HG03378 (cell line): ENCODE measurements around the gene UBE4B.

ENCODE experiments used
- ATAC-seq: cut with Tn5 transposase; IDR thresholded peaks from one replicate; pipeline ENCODE4 v1.9.1; 2021; ENCODE audit warnings: mild to moderate bottlenecking, moderate library complexity; ENCODE audit not compliant: unreplicated experiment

UBE4B gene

GRCh38 chr1:10033359-10033845 lies 644 bp downstream of the UBE4B start:
- ATAC-seq: peak; percentile 27

DNA sequence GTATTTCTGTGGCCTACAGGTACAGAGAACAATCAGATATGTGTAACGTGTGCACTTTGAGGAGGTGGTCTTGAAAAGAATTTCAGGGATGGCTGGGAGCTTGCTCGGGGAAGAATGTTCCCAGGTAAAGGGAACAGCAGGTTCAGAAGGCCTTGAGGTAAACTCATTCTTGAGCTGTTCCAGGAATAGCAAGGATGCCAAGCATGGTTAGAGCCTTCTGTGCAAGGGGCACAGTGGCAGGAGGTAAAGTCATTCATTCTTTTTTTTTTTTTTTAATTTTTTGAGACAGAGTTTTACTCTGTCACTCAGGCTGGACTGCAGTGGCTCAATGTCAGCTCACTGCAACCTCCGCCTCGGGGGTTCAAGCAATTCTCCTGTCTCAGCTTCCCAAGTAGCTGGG lies 10.0 kb downstream of the UBE4B start:
- no peak for ATAC-seq

DNA sequence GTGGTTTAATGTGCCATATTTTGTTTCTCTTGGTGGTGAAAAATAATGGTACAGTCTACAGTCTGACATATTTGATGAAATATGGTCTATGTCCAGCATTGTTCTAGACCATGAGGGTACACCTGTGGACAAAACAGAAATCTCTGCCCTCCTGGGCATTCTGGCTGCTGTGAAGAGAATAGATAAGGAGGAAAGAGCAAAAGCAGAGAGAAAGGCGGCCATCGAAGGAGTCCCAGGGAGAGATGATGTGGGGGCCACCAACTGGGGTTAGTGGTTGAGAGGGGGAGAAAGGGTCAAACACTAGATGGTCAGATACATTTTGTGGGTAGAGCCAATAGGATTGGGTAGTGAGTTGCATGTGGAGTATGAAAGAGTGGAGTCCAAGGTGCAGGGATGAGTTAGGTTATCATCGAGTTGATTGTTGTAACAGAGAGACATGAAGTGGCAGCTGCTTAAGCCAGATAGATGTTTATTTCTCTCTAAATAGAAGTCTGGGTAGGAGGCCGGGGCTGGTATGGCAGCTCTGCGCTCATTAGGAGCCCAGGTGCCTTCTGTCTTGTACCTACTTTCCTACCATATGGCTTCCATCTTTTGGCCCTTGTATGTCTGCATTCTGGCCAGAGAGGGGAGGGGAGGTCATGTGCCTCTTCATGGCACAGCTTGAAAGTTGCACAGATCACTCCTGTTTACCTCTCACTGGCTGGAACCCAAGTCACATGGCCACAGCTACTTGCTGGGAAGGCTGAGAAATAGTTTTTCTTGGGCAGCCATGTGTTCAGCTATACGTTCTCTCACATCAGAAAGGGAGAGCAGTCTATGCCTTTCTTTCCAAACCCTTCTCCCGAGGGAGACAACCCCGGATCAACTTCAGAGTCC lies 13.0 kb downstream of the UBE4B start:
- ATAC-seq: no peak

DNA sequence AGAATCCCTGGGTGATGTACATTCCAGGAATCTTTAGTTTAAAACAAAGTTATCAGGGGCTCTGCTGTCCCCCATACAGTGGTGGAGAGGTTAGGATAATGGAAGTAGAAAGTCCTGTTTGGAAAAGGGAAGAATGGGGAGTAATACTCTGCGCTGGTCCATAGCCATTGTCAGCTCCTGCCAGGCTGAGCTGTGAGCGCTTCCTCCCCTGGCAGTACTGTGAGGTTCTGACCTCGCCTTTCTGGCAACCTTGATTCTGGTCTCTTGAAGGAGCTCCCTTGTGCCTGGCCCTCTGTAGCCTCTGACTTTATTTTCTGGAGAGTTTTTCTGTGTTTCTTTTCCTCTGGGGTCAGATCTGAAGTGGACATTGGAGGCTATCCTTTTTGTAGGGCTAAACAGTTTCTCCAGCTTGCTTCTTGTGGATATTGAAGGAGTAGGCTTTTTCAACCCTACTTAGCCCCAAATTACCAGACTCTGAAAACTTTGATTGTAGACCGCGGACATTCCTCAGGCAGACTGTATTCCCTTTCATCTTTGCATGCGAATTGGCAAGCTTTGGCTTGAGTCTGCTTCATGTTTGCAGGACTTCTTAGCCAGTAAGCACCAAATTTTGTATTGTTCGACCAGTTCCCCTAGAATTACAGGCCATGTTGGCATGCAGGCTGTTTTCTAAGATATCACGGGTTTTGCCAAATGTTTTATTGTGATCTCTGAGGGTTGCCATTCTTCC lies 13.8 kb downstream of the UBE4B start:
- ATAC-seq: no peak

DNA sequence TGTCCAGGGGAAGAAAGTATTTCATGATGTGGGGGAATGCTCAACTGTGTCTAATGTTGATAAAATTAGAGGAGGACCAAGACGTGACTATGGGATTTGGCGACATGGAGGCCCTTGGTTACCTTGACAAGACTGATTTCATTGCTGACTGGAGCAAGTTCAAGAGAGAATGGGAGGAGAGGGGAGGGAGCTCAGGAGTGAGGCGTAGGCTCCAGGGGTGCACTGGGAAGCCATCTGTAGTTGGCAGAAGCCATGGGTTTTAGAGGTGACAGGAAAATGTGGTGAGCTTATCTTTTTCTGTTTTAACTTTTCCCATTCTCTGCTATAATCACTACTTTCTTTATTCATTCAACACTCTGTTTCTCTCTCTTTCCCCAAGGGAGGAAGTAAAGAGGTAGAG lies 15.8 kb downstream of the UBE4B start:
- ATAC-seq: no peak

DNA sequence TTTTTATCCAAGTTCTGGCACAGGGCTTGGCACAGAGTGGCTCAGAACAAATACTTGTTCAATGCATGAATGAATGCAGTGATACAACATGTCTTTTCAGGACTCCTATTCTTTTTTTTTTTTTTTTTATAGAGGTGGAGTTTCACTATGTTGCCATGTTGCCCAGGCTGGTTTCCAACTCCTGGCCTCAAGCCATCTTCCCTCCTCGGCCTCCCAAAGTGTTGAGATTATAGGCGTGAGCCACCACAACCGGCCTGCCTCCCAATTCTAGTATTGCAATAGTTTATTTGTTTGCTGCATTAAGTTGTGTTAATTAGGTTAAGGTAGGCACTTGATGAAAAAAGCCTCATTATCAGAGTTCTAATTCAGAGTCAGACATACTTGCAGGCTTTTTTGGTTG lies 17.9 kb downstream of the UBE4B start:
- no peak for ATAC-seq

GRCh38 chr1:10051656-10052055 lies 18.9 kb downstream of the UBE4B start:
- no peak for ATAC-seq

DNA sequence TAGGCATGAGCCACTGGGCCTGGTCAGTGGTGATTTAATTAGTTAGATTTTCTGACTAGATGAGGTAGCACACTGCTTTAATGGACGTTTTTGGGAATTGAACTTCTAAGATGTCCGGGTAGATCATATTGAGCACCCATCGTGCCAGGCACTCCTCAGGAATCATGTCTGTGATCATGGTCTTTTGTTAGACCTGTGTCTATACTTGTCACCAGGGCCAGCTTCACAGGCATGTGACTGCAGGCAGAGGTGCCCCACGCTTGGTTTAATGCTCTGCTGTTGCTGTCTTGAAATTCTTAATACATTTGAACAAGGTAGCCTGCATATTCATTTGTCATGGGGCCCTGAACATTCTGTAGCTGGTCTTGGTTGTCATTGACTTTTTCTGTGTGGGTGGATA lies 19.6 kb downstream of the UBE4B start:
- no peak for ATAC-seq

DNA sequence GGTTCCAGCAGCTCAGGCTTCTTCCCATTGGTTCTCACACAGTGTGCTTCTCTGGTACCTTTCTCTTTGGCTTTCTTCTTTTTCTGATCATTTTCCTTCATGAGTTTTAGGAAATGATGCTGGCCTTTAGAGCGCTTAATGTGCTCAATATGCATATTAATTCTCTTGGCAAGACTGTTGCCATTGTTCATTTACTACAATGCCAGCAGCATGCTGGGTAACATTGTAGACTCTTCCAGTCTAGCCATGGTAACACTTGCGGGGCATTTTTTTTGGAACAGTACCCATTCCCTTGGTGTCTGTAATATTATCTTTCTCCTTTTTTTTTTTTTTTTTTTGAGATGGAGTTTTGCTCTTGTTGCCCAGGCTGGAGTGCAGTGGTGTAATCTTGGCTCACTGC lies 21.7 kb downstream of the UBE4B start:
- ATAC-seq: no peak

GRCh38 chr1:10056599-10056987 lies 23.8 kb downstream of the UBE4B start:
- ATAC-seq: no peak

DNA sequence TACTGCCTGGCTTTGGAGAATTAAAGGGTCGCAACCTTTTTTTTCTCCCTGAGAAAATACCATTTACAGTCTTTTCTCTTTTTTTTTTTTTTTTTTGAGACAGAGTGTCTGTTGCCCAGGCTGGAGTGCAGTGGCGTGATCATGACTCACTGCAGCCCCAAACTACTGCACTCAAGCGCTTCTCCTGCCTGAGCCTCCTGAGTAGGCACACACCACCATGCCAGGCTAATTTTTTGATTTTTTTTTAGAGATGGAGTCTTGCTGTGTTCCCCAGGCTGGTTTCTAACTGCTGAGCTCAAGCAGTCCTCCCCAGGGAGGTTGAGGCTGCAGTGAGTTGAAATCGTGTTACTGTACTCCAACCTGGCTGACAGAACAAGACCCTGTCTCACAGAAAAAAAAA lies 24.6 kb downstream of the UBE4B start:
- ATAC-seq: no peak

DNA sequence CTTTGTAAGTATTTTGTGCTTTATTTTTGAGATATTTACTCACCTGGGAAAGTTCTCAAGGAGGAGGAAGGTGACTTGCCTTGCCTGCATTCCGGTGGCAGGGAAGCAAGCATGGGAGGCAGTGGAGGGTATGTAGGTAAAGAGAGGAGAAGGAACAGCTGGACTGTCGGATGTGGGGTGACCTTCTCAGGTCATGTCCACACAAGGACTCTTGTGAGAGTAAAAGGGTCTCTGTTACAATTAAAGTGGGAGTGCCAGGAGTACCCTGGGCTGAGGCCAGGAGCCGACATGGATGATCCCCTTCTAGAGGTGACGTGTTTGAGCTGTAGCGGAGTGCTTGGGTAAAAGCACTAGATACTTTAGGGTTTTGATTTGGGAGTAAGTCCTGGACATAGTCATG lies 25.0 kb downstream of the UBE4B start:
- no peak for ATAC-seq

- no peak for ATAC-seq
Measured at GRCh38 chr1:10059342-10059718, 26.6 kb downstream of the UBE4B start.

- ATAC-seq: no peak
Measured at GRCh38 chr1:10060311-10061100, 27.7 kb downstream of the UBE4B start.

- ATAC-seq: no peak
Measured at GRCh38 chr1:10061276-10061675, 28.5 kb downstream of the UBE4B start.

GRCh38 chr1:10063878-10064277 lies 31.1 kb downstream of the UBE4B start:
- no peak for ATAC-seq

GRCh38 chr1:10064416-10065343 lies 31.9 kb downstream of the UBE4B start:
- ATAC-seq: no peak

DNA sequence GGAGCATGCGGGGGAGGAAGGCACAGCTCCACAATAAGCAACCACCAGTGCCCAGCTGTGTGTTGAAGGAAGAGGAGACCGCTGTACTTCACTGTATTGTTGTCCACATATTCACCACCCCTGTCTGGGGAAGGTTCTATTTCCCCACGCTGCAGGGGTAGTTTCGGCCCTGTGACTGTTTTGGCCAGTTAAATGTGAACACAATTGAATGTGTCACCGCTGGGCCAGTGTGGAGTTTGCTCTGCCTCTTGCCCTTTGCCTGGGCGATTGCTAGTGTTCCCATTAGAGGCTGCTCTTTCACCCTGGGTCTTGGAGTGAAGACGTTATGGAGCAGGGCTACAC lies 32.6 kb downstream of the UBE4B start:
- ATAC-seq: no peak

DNA sequence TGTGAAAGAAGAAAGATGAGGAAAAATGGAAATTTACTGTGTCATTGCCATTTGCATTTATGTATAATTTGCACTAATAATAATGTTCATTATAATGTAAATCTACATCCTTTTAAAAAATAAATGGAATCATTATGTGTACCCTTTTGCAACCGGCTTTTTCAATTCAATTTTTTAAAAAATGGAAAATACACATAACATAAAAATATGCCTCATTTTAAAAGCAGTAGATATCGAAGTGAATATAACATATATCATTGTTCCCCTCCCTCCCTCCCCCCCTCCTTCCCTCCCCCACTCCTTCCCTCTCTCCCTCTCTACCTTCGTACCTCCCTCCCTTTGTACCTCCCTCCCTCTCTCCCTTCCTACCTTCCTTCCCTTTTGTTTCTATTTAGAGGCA lies 33.0 kb downstream of the UBE4B start:
- ATAC-seq: no peak

GRCh38 chr1:10068605-10069294 lies 36.0 kb downstream of the UBE4B start:
- no peak for ATAC-seq
